ENCODE data around the gene SMAD7.
A peak's percentile ranks its signal among the peaks of the same experiment; 100 is the strongest.

SMAD7 gene

GRCh38 chr18:48923746-48924629 is 26.8 kb downstream of the SMAD7 start:
- H3K27ac ChIP-seq: peak overlapping the region; percentile 65 to 90
- TF ChIP-seq CTCF (IDR thresholded peaks at IDR 0.05): no peak
- no peak for DNase-seq (ENCODE audit: low spot score)
- H3K4me3 ChIP-seq: peak overlapping the region; percentile 63

- Histone ChIP-seq H3K4me3 (peak overlapping the region; percentile 63), H3K27ac (peak overlapping the region; percentile 65 to 90)
- TF ChIP-seq CTCF (IDR thresholded peaks at IDR 0.05): no peak
- DNase-seq (ENCODE audit: low spot score): peak; percentile 83
These were observed 27.7 kb downstream of the SMAD7 start for GRCh38 chr18:48922801-48923730.

- DNase-seq (ENCODE audit: low spot score): peak; percentile 64
- Histone ChIP-seq H3K4me3 (peak overlapping the region; percentile 63), H3K27ac (peak overlapping the region; percentile 49 to 90)
- no peak for TF ChIP-seq CTCF (IDR thresholded peaks at IDR 0.05)
These were observed 28.5 kb downstream of the SMAD7 start for GRCh38 chr18:48922226-48922800.

- no peak overlapping the region for H3K4me3 ChIP-seq
- DNase-seq (ENCODE audit: low spot score): peak; percentile 72
- H3K27ac ChIP-seq: peak overlapping the region; percentile 34 to 90
- no peak for TF ChIP-seq CTCF (IDR thresholded peaks at IDR 0.05)
These were observed 29.2 kb downstream of the SMAD7 start for GRCh38 chr18:48921305-48922225.

- Histone ChIP-seq H3K4me3 (no peak overlapping the region), H3K27ac (peak overlapping the region; percentile 38 to 39)
These were observed 30.2 kb downstream of the SMAD7 start for GRCh38 chr18:48920408-48921038.

More at GRCh38 chr18:48920408-48921038, 30.2 kb downstream of the SMAD7 start:
- no peak for TF ChIP-seq CTCF (IDR thresholded peaks at IDR 0.05)
- peak; percentile 69 for DNase-seq (ENCODE audit: low spot score)
